GM12878 (cell line): ENCODE results near the gene SECISBP2. TPM values are rescaled to one million over a fixed set of nuclear protein-coding genes. Genes with fewer than 3 reads are reported as not detected.

Experiments
- ATAC-seq: fragments of 200-7000 bp; cut with Tn5 transposase; 3 replicates; pipeline ENCODE4 v1.9.1; 2020; ENCODE audit warnings: mild to moderate bottlenecking, moderate library complexity
- BruUV-seq: library from RNA; stranded (reverse); fragments of 400-500 nt; replicated peaks from 2 replicates; lab custom pipeline; 2021; lab: Mats Ljungman, UMichigan
- CTCF ChIA-PET: fragments of 300-600 bp; sonication (Branson Sonifier 250); formaldehyde crosslinking; extraction: SDS; loops from one replicate; lab custom pipeline; 2021; ENCODE audit warnings: inconsistent platforms; lab: Yijun Ruan, JAX
- POLR2A ChIA-PET: fragments of 350-600 bp; formaldehyde crosslinking; extraction: SDS; loops from one replicate; lab custom pipeline; 2021; ENCODE audit warnings: inconsistent platforms; lab: Charles Lee
- RAD21 ChIA-PET: fragments of 300-600 bp; sonication (Branson Sonifier 250); formaldehyde crosslinking; loops from one replicate; lab custom pipeline; 2023; ENCODE audit warnings: antibody characterized with exemption; ENCODE audit not compliant: unreplicated experiment; lab: Charles Lee
- SMC1A ChIA-PET: fragments of 300-600 bp; sonication (Branson Sonifier 250); formaldehyde crosslinking; loops from one replicate; lab custom pipeline; 2023; ENCODE audit not compliant: unreplicated experiment, uncharacterized antibody; lab: Charles Lee
- DNase-seq: peaks from one replicate; pipeline ENCODE4 v3.0.0-alpha.2; 2011; ENCODE audit warnings: low read depth, low spot score
- FAIRE-seq: peaks from 3 replicates; lab custom pipeline; 2011; peaks lifted over from hg19 to GRCh38; lab: Jason Lieb, UNC
- H2AFZ ChIP-seq: 2 replicates; pipeline ENCODE4 v1.6.0; 2011; ENCODE audit warnings: low read depth, low read length, control low read depth; ENCODE audit not compliant: control insufficient read depth
- H3K27ac ChIP-seq: 2 replicates; pipeline ENCODE4 v1.5.1; 2011; ENCODE audit warnings: control low read depth; ENCODE audit not compliant: control insufficient read depth, insufficient read depth
- H3K27me3 ChIP-seq, 2 experiments: replicated peaks in 1 of 2; 2 replicates each; pipeline versions ENCODE4 v1.6.0 to v1.6.1; 2011; ENCODE audit warnings: low read length in 1 of 2; ENCODE audit not compliant: control insufficient read depth in 2 of 2, insufficient read depth in 2 of 2
- H3K36me3 ChIP-seq, 2 experiments: 2 replicates each; pipeline ENCODE4 v1.5.1; 2011; ENCODE audit warnings: low read length in 1 of 2; ENCODE audit not compliant: control insufficient read depth in 2 of 2, insufficient read depth in 2 of 2
- H3K4me1 ChIP-seq: 2 replicates; pipeline ENCODE4 v1.6.1; 2011; ENCODE audit warnings: mild to moderate bottlenecking, low read length, moderate library complexity, mixed read lengths; ENCODE audit not compliant: control insufficient read depth, insufficient read depth
- H3K4me2 ChIP-seq: 2 replicates; pipeline ENCODE4 v1.6.0; 2011; ENCODE audit warnings: control low read depth; ENCODE audit not compliant: control insufficient read depth, insufficient read depth
- H3K4me3 ChIP-seq: fragments of 200-600 bp; sonication (generic); 2 replicates; pipeline ENCODE4 v1.5.1; 2016
- H3K79me2 ChIP-seq: 2 replicates; pipeline ENCODE4 v1.6.0; 2011; ENCODE audit warnings: low read length; ENCODE audit not compliant: control insufficient read depth, insufficient read depth
- H3K9ac ChIP-seq: 2 replicates; pipeline ENCODE4 v1.8.0; 2011; ENCODE audit warnings: low read length, control low read depth, mixed read lengths; ENCODE audit not compliant: control insufficient read depth, insufficient read depth
- H3K9me3 ChIP-seq: replicated peaks from 3 replicates; pipeline ENCODE4 v1.5.1; 2011; ENCODE audit warnings: mild to moderate bottlenecking, low read length; ENCODE audit not compliant: control insufficient read depth, insufficient read depth
- H4K20me1 ChIP-seq: 2 replicates; pipeline ENCODE4 v1.6.0; 2011; ENCODE audit not compliant: control insufficient read depth, insufficient read depth
- CBX5 ChIP-seq: sonication (generic); IDR thresholded peaks from 2 replicates; pipeline ENCODE4 v1.6.1; 2016; ENCODE audit warnings: low read depth, moderate library complexity, mild to moderate bottlenecking, inconsistent platforms
- MXI1 ChIP-seq: fragments of 150-350 bp; IDR thresholded peaks from 2 replicates; pipeline ENCODE4 v1.6.1; 2011; ENCODE audit warnings: low read depth, mild to moderate bottlenecking, inconsistent platforms, low read length, improper control_type of control experiment
- POLR2AphosphoS2 ChIP-seq: IDR thresholded peaks from 2 replicates; pipeline ENCODE4 v1.6.1; 2011; ENCODE audit warnings: low read depth, mild to moderate bottlenecking, low read length, improper control_type of control experiment, moderate library complexity
- POLR2AphosphoS5 ChIP-seq: IDR thresholded peaks from 2 replicates; pipeline ENCODE4 v1.6.1; 2011; ENCODE audit warnings: mild to moderate bottlenecking, low read length, inconsistent platforms
- POU2F2 ChIP-seq: IDR thresholded peaks from 3 replicates; pipeline ENCODE4 v1.6.1; 2011; ENCODE audit warnings: low read depth, mild to moderate bottlenecking, low read length, borderline replicate concordance
- RFX5 ChIP-seq: IDR thresholded peaks from 2 replicates; pipeline ENCODE4 v1.6.1; 2011; ENCODE audit warnings: low read depth, low read length, improper control_type of control experiment
- SMAD5 ChIP-seq: IDR thresholded peaks from 2 replicates; pipeline ENCODE4 v1.6.1; 2016; ENCODE audit warnings: antibody characterized with exemption, low read depth
- TARDBP ChIP-seq: IDR thresholded peaks from 2 replicates; pipeline ENCODE4 v1.6.1; 2016; ENCODE audit warnings: borderline replicate concordance
- WRNIP1 ChIP-seq: IDR thresholded peaks from 2 replicates; pipeline ENCODE4 v1.6.1; 2011; ENCODE audit warnings: low read depth, low read length, improper control_type of control experiment, borderline replicate concordance
- ZBED1 ChIP-seq: IDR thresholded peaks from 2 replicates; pipeline ENCODE4 v1.6.1; 2016; ENCODE audit warnings: borderline replicate concordance
- ZNF622 ChIP-seq: fragments of 450-650 bp; IDR thresholded peaks from 2 replicates; pipeline ENCODE4 v1.6.1; 2017; ENCODE audit warnings: mild to moderate bottlenecking, inconsistent platforms
- WGBS: methylation state at CpG from one replicate; pipeline ENCODE4 v1.1.6; 2016; ENCODE audit warnings: low lambda C conversion rate; ENCODE audit not compliant: insufficient replicate concordance, insufficient coverage; ENCODE audit errors: missing lambda C conversion rate; 5-methylcytosine and 5-hydroxymethylcytosine counted together
- in situ Hi-C: fragments of 300-500 bp; cut with MboI; formaldehyde crosslinking; loops from 9 replicates; pipeline ENCODE4 v1.14.3; 2018; ENCODE audit warnings: mixed read lengths
- intact Hi-C: fragments of 100-400 bp; cut with micrococcal nuclease; formaldehyde crosslinking; loops from one replicate; pipeline ENCODE4 v1.14.2; 2022; ENCODE audit not compliant: unreplicated experiment
- polyA plus RNA-seq, 11 experiments: library from polyadenylated mRNA; depleted of rRNA in 4 of 11; unstranded in 6 of 11; stranded (reverse) in 5 of 11; fragments of >200 nt; fragmentation: Nextera tagmentation in 4 of 11; fragmentation: Illumina TruSeq in 1 of 11; extraction: Ambion mirVana in 4 of 11; extraction: Trizol in 1 of 11; gene quantifications; 1 replicate in 1 of 11; 2 replicates in 10 of 11; pipeline versions ENCODE4 v1.2.1 to v1.2.3, GENCODE V29; 2011 to 2016; ENCODE audit warnings: inconsistent platforms in 2 of 11, missing spikeins in 2 of 11, low read depth in 1 of 11
- total RNA-seq, 4 experiments: library from RNA; depleted of rRNA in 3 of 4; stranded (reverse); fragments of >200 nt in 3 of 4; fragmentation: Illumina TruSeq in 1 of 4; extraction: Trizol in 1 of 4; gene quantifications; 2 replicates each; pipeline versions ENCODE4 v1.2.1 to v1.2.3, GENCODE V29; 2013 to 2021
- TF ChIP-seq, protein P1 (sequence below): fragments of 450-650 bp; IDR thresholded peaks from 2 replicates; pipeline ENCODE4 v1.6.1; 2017; ENCODE audit warnings: mild to moderate bottlenecking, moderate library complexity
- TF ChIP-seq, protein P2 (sequence below): IDR thresholded peaks from 2 replicates; pipeline ENCODE4 v1.6.1; 2011; ENCODE audit warnings: mild to moderate bottlenecking, low read depth, low read length, moderate library complexity; ENCODE audit not compliant: insufficient replicate concordance

The SECISBP2 gene
- total and polyA plus RNA-seq, 10 of the 15 experiments (the other 5 are each of a cell fraction or from before 2014, with no cell fraction given): 4.6 to 50.5 (median 31.9) TPM

DNA sequence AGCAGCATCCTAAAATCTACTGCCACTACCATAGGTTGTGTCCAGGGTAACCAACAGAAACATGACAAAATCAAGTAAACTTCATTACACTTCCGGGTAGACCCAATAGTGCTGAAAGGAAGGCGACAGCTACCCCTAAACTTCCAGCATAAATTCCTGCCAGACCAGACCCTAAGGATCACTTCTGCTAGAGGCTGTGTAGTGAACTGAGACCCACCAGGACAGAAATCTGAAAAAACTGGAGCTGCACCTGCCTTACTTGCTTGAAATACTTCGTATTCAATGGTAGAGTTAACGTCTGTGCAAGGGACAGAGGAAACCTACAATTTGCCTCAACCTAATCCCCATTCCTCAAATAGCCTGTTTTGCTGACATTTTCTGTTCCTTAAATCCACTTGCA lies 1.0 kb upstream of the SECISBP2 start:
- no TSS peak for BruUV-seq
- RAD21 ChIA-PET: interaction anchor here (1.0 kb wide), 1 partner anchor 232 kb away, joined by 3 read pairs; no protein-coding TSS in a partner anchor
- Histone ChIP-seq H3K27ac (peak overlapping the region; percentile 98), H4K20me1 (no peaks in the 10 kb centered on the region; the same call in 1 of the 2 replicates), H3K27me3 (no peaks in the 10 kb centered on the region), H3K36me3 (peaks cover 2 to 17% of the 10 kb centered on the region in 2 experiments; a peak in 3 of 4 replicates), H3K4me3 (peak overlapping the region; percentile 74), H3K4me2 (peak overlapping the region; percentile 94), H3K9ac (peak overlapping the region; percentile 91), H3K4me1 (peaks cover 8% of the 10 kb centered on the region), H2AFZ (no peak overlapping the region), H3K79me2 (peaks cover 92% of the 10 kb centered on the region), H3K9me3 (no peaks in the 10 kb centered on the region)
- CTCF ChIA-PET: interaction anchor here (2.0 kb wide), 1 partner anchor 231 kb away, joined by 8 read pairs; no protein-coding TSS in a partner anchor
- WGBS: 36% methylated on average over 4 of the region's 4 CpGs
- ATAC-seq (no peak), DNase-seq (no peak), FAIRE-seq (no peak)
- SMC1A ChIA-PET: no interaction called here
- POLR2A ChIA-PET: no interaction called here
- intact Hi-C loops (loop anchor here (5.0 to 10.0 kb wide), 4 partner anchors 90 to 1485 kb away; partner anchors contain the start of genes SEMA4D and SYK), in situ Hi-C loops (loop anchor here (25.0 kb wide), 1 partner anchor 1755 kb away; no protein-coding TSS in a partner anchor)
- TF ChIP-seq WRNIP1 (no peak), MXI1 (0 out of 2 replicates have a peak, but pooled peaks have one; percentile 22), POU2F2 (peak; percentile 47; the same call in 1 of the 3 replicates), ZNF622 (no peak), SMAD5 (0 out of 2 replicates have a peak, but pooled peaks have one; percentile 42), POLR2AphosphoS5 (peak; percentile 83), TARDBP (no peak), CBX5 (no peak), POLR2AphosphoS2 (0 out of 2 replicates have a peak, but pooled peaks have one; percentile 18), RFX5 (no peak), ZBED1 (no peak)
- TF ChIP-seq, protein P1, sequence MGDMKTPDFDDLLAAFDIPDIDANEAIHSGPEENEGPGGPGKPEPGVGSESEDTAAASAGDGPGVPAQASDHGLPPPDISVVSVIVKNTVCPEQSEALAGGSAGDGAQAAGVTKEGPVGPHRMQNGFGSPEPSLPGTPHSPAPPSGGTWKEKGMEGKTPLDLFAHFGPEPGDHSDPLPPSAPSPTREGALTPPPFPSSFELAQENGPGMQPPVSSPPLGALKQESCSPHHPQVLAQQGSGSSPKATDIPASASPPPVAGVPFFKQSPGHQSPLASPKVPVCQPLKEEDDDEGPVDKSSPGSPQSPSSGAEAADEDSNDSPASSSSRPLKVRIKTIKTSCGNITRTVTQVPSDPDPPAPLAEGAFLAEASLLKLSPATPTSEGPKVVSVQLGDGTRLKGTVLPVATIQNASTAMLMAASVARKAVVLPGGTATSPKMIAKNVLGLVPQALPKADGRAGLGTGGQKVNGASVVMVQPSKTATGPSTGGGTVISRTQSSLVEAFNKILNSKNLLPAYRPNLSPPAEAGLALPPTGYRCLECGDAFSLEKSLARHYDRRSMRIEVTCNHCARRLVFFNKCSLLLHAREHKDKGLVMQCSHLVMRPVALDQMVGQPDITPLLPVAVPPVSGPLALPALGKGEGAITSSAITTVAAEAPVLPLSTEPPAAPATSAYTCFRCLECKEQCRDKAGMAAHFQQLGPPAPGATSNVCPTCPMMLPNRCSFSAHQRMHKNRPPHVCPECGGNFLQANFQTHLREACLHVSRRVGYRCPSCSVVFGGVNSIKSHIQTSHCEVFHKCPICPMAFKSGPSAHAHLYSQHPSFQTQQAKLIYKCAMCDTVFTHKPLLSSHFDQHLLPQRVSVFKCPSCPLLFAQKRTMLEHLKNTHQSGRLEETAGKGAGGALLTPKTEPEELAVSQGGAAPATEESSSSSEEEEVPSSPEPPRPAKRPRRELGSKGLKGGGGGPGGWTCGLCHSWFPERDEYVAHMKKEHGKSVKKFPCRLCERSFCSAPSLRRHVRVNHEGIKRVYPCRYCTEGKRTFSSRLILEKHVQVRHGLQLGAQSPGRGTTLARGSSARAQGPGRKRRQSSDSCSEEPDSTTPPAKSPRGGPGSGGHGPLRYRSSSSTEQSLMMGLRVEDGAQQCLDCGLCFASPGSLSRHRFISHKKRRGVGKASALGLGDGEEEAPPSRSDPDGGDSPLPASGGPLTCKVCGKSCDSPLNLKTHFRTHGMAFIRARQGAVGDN: no peak
- TF ChIP-seq, protein P2, sequence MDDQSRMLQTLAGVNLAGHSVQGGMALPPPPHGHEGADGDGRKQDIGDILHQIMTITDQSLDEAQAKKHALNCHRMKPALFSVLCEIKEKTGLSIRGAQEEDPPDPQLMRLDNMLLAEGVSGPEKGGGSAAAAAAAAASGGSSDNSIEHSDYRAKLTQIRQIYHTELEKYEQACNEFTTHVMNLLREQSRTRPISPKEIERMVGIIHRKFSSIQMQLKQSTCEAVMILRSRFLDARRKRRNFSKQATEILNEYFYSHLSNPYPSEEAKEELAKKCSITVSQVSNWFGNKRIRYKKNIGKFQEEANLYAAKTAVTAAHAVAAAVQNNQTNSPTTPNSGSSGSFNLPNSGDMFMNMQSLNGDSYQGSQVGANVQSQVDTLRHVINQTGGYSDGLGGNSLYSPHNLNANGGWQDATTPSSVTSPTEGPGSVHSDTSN: no peak
